Ishikawa (cell line): ENCODE data around the gene VBP1.

Experiments used
- CREB1 ChIP-seq: IDR thresholded peaks from 2 replicates; pipeline ENCODE4 v1.6.1; 2012; ENCODE audit warnings: low read depth
- EGR1 ChIP-seq: IDR thresholded peaks from 2 replicates; pipeline ENCODE4 v1.6.1; 2012
- RAD21 ChIP-seq: IDR thresholded peaks from 2 replicates; pipeline ENCODE4 v1.6.1; 2012; ENCODE audit warnings: low read depth
- REST ChIP-seq: IDR thresholded peaks from 2 replicates; pipeline ENCODE4 v1.6.1; 2012; ENCODE audit warnings: low read depth, mild to moderate bottlenecking

GRCh38 chrX:155242300-155242699 is 26.0 kb downstream of the VBP1 start:
- TF ChIP-seq EGR1 (no peak), RAD21 (no peak), CREB1 (no peak), REST (no peak)
